Neural crest cell (in vitro differentiated cells): ENCODE results near the gene VGLL2. TPM values are rescaled to one million over a fixed set of nuclear protein-coding genes. Genes with fewer than 3 reads are reported as not detected.

Source experiments
- DNase-seq: peaks from one replicate; pipeline ENCODE4 v3.0.0; 2021; ENCODE audit warnings: low read depth, mixed read lengths, low spot score
- H3K27ac Mint-ChIP-seq: one replicate; pipeline ENCODE4 v1.8.0; 2021; ENCODE audit warnings: mild to moderate bottlenecking, mixed read lengths; ENCODE audit not compliant: unreplicated experiment
- H3K27me3 Mint-ChIP-seq: 2 replicates; pipeline ENCODE4 v1.8.0; 2021; ENCODE audit warnings: low read depth, mild to moderate bottlenecking, mixed read lengths
- H3K36me3 Mint-ChIP-seq: 2 replicates; pipeline ENCODE4 v1.8.0; 2021; ENCODE audit warnings: low read depth, mild to moderate bottlenecking, mixed read lengths
- H3K4me1 Mint-ChIP-seq: 2 replicates; pipeline ENCODE4 v1.8.0; 2021; ENCODE audit warnings: mixed read lengths
- H3K4me3 Mint-ChIP-seq: one replicate; pipeline ENCODE4 v1.8.0; 2021; ENCODE audit warnings: mild to moderate bottlenecking, mixed read lengths
- H3K9me3 Mint-ChIP-seq: 2 replicates; pipeline ENCODE4 v1.8.0; 2021; ENCODE audit warnings: mixed read lengths
- total RNA-seq: library from RNA; stranded (reverse); gene quantifications from 2 replicates; pipeline ENCODE4 v1.2.1, GENCODE V29; 2021
- TF ChIP-seq, protein P1 (sequence below): fragments of 200-600 bp; sonication (generic); conservative IDR thresholded peaks from 2 replicates; pipeline ENCODE4 v1.5.0; 2021; ENCODE audit warnings: antibody characterized with exemption, mild to moderate bottlenecking

Gene VGLL2
- total RNA-seq, 1 donor from 2014 or later = 0.16 TPM

DNA sequence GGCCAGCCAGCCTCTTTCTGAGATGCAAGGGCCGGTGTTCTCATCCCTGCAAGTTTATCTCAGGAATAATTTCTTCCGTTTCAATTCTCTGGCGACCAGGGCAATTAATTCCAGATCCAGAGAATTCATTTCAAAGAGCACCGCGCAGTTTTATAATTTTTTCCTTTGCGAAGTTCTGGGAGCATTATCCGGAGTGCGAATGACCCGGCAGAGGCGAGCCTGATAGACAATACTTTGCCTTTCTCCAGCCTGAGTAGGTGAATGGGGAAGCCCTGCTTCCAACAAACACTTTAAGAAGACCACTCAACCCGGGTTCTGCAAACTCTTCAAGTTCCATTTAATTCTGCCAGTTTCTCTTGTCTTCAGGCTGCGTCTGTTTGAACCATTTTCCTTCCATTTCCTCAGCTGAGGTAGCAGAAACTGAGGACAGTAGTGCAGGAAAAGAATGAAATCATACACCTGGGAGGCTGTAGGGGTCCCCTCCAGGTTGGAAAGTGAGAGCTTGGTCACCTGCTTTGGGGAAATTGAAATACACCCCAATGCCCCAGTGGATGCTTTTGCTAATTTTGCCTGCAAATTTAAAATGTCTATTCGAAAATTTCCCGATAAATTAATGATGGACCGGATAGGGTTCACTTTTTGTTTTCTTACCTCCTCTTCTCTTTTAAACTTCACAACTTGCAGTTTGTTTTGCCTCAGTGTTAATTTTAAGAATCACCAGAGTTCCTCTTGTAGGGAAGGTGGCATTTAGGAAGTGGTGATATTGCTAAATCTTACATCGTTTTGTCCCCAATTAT is 1.1 kb downstream of the VGLL2 start:
- Mint-ChIP-seq H3K27me3 (peaks cover 97% of the 10 kb centered on the region), H3K36me3 (peaks cover 2% of the 10 kb centered on the region), H3K4me3 (peak overlapping the region; percentile 50), H3K4me1 (peaks cover 9% of the 10 kb centered on the region), H3K9me3 (peaks cover 3% of the 10 kb centered on the region), H3K27ac (no peak overlapping the region)
- TF ChIP-seq, protein P1, sequence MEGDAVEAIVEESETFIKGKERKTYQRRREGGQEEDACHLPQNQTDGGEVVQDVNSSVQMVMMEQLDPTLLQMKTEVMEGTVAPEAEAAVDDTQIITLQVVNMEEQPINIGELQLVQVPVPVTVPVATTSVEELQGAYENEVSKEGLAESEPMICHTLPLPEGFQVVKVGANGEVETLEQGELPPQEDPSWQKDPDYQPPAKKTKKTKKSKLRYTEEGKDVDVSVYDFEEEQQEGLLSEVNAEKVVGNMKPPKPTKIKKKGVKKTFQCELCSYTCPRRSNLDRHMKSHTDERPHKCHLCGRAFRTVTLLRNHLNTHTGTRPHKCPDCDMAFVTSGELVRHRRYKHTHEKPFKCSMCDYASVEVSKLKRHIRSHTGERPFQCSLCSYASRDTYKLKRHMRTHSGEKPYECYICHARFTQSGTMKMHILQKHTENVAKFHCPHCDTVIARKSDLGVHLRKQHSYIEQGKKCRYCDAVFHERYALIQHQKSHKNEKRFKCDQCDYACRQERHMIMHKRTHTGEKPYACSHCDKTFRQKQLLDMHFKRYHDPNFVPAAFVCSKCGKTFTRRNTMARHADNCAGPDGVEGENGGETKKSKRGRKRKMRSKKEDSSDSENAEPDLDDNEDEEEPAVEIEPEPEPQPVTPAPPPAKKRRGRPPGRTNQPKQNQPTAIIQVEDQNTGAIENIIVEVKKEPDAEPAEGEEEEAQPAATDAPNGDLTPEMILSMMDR = no peak
- no peak for DNase-seq

GRCh38 chr6:117267054-117267347 is 1.6 kb downstream of the VGLL2 start:
- TF ChIP-seq, protein P1 = no peak
- peaks cover 2% of the 10 kb centered on the region for H3K36me3 Mint-ChIP-seq
- H3K27me3 Mint-ChIP-seq = peaks cover 97% of the 10 kb centered on the region
- no peak for DNase-seq
- peaks cover 9% of the 10 kb centered on the region for H3K4me1 Mint-ChIP-seq
- no peak overlapping the region for H3K27ac Mint-ChIP-seq
- H3K4me3 Mint-ChIP-seq = peak overlapping the region; percentile 44
- peaks cover 3% of the 10 kb centered on the region for H3K9me3 Mint-ChIP-seq

DNA sequence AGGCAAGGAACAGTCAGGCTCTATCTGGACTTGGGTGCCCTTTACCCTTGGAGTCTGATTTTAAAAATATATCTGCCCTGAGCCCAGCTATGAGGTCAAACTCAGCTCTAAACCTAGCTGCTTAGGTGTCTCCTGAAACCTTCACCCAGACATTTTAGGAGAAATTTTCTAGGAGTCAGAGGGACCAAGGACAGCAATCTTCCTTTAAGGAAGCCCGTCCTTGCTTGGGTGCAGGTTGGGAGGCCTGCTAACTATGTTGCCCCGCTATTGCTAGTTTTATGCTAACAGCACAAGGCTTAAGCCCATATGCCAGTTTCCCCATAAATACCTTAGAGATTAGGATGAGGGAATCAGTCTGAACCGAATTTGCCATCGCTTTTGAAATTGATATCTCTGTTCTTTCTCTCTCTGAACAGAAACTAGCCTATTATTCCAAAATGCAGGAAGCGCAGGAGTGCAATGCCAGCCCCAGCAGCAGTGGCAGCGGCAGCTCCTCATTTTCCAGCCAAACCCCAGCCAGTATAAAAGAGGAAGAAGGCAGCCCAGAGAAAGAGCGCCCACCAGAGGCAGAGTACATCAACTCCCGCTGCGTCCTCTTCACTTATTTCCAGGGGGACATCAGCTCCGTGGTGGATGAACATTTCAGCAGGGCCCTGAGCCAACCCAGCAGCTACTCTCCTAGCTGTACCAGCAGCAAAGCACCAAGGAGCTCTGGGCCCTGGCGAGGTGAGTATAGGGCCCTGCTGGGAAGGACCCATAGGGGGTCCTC is 2.6 kb downstream of the VGLL2 start:
- peaks cover 97% of the 10 kb centered on the region for H3K27me3 Mint-ChIP-seq
- H3K27ac Mint-ChIP-seq = no peak overlapping the region
- DNase-seq = no peak
- peak overlapping the region; percentile 46 for H3K4me3 Mint-ChIP-seq
- no peaks in the 10 kb centered on the region for H3K36me3 Mint-ChIP-seq
- no peaks in the 10 kb centered on the region for H3K9me3 Mint-ChIP-seq
- TF ChIP-seq, protein P1 = peak; percentile 30
- peaks cover 9% of the 10 kb centered on the region for H3K4me1 Mint-ChIP-seq

GRCh38 chr6:117268924-117269323 is 3.6 kb downstream of the VGLL2 start:
- Mint-ChIP-seq H3K4me1 (peaks cover 9% of the 10 kb centered on the region), H3K27me3 (peaks cover 97% of the 10 kb centered on the region), H3K4me3 (peak overlapping the region; percentile 41), H3K27ac (no peak overlapping the region), H3K9me3 (no peaks in the 10 kb centered on the region), H3K36me3 (no peaks in the 10 kb centered on the region)
- TF ChIP-seq, protein P1 = no peak
- no peak for DNase-seq

- H3K27ac Mint-ChIP-seq = no peak overlapping the region
- H3K36me3 Mint-ChIP-seq = no peaks in the 10 kb centered on the region
- H3K4me3 Mint-ChIP-seq = peak overlapping the region; percentile 43
- H3K27me3 Mint-ChIP-seq = peaks cover 97% of the 10 kb centered on the region
- no peak for DNase-seq
- TF ChIP-seq, protein P1 = no peak
- H3K9me3 Mint-ChIP-seq = no peaks in the 10 kb centered on the region
- peaks cover 6% of the 10 kb centered on the region for H3K4me1 Mint-ChIP-seq
These were observed 4.3 kb downstream of the VGLL2 start for GRCh38 chr6:117269638-117270054.
